ENCODE results near the gene BLACAT1. TPM values are rescaled to one million over a fixed set of nuclear protein-coding genes. Genes with fewer than 3 reads are reported as not detected.
A peak's percentile ranks its signal among the peaks of the same experiment; 100 is the strongest.

Gene BLACAT1
- polyA plus RNA-seq, 3 donors, result not detected

DNA sequence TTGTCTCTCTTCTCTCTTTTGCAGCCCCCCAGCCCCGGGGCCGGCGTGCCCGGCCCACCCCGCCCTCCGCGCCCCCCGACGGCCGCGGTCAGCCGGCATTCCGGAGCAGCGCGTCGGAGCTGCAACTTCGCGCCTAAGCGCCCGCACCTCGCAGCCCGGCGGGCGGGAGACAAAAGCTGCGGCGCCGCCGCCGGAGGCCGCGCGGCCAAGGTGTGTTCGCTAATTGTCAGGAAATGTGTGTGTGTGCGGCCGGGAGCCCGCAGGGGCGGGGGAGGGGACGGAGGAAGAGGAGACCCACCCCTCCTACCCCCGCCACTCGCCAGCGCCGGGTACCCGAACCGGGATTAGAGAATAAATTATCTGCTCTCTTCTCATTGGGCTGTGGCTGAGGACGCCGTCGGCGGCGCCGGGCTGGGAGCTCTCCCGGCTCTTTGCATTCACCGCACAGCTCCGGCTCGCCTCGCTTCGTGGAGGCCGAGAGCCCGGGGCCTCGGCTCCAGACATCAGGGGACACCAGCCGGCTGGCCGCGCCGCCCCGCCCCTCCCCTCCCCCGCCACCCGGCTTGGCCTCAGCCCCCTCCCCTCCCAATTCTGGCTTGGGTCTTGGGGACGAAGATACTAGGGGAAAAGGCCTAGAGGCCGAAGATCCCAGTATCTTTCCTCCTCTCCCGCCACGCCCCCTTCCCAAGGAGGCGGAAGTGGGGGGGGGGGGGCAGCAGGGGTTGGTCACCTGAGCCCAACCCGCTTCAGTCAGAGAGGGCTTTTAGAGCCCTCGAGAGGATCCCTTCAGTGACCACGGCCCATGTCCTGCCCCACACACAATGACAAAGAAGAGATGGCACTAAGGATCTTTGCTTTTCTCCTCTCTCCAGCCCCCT lies 1.3 kb upstream of the BLACAT1 start:
- H3K4me3 ChIP-seq (replicated peaks in 1 of 3; ENCODE audit: low read depth in 2 of 3, low read length in 3 of 3), result no peak overlapping the region
- H3K27ac Mint-ChIP-seq, result no peak overlapping the region

More for the DNA sequence above, 1.3 kb upstream of the BLACAT1 start:
- peaks cover 0 to 17% (median 2%) of the 10 kb centered on the region in 7 donors for H3K9me3 Mint-ChIP-seq
- no peaks in the 10 kb centered on the region for H4K20me1 ChIP-seq (ENCODE audit: insufficient read depth, low read length)
- intact Hi-C loops (cut with micrococcal nuclease), result no loop called here
- H3K9ac ChIP-seq (ENCODE audit: insufficient read depth, low read length, poor library complexity, severe bottlenecking), result no peak overlapping the region
- H2AFZ ChIP-seq (ENCODE audit: insufficient read depth, low read depth, low read length, poor library complexity, severe bottlenecking), result no peak overlapping the region
- H3K27ac ChIP-seq (ENCODE audit: low read depth in 1 of 2, low read length in 2 of 2), result no peak overlapping the region
- H3K4me1 Mint-ChIP-seq, result peaks cover 6% of the 10 kb centered on the region
- DNase-seq, result no peak
- H3K79me2 ChIP-seq (ENCODE audit: insufficient read depth, low read length), result no peaks in the 10 kb centered on the region
- H3K4me1 ChIP-seq (ENCODE audit: control insufficient read depth in 1 of 2, insufficient read depth in 2 of 2, low read length in 2 of 2), result peaks cover 0 to 8% of the 10 kb centered on the region in 2 donors
- H3K4me3 Mint-ChIP-seq, result peak overlapping the region in 1 of 2 donors; percentile 70
- no peaks in the 10 kb centered on the region for H3K36me3 ChIP-seq (replicated peaks in 1 of 2; ENCODE audit: control insufficient read depth in 1 of 2, insufficient read depth in 2 of 2, low read length in 2 of 2)
- H3K36me3 Mint-ChIP-seq, result no peaks in the 10 kb centered on the region
- H3K27me3 Mint-ChIP-seq (ENCODE audit: low read depth in 3 of 3), result peaks cover 72 to 86% (median 75%) of the 10 kb centered on the region in 3 donors
- H3K9me3 ChIP-seq (replicated peaks in 1 of 2; ENCODE audit: control insufficient read depth in 1 of 2, insufficient read depth in 1 of 2, low read length in 2 of 2), result peaks cover 0 to 18% of the 10 kb centered on the region in 2 donors
- H3K4me2 ChIP-seq (replicated peaks; ENCODE audit: extremely low read depth, low read length, poor library complexity, severe bottlenecking), result peak overlapping the region; percentile 22
- no peak for TF ChIP-seq CTCF (IDR thresholded peaks at IDR 0.05)
- H3K27me3 ChIP-seq (ENCODE audit: control insufficient read depth in 2 of 2, insufficient read depth in 2 of 2, low read length in 2 of 2), result peaks cover 57 to 83% of the 10 kb centered on the region in 2 donors
- 0% methylated on average over 34 of the region's 74 CpGs for WGBS (ENCODE audit: insufficient coverage)

Measured in CD14-positive monocyte (primary cell).